ENCODE results near the gene DHRS3.
"Not testable (repeated sequence)": the region's sequence is repeated elsewhere in the genome, so short reads cannot be mapped to it uniquely, and the experiment has no call there.

The DHRS3 gene, protein sequence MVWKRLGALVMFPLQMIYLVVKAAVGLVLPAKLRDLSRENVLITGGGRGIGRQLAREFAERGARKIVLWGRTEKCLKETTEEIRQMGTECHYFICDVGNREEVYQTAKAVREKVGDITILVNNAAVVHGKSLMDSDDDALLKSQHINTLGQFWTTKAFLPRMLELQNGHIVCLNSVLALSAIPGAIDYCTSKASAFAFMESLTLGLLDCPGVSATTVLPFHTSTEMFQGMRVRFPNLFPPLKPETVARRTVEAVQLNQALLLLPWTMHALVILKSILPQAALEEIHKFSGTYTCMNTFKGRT

DNA sequence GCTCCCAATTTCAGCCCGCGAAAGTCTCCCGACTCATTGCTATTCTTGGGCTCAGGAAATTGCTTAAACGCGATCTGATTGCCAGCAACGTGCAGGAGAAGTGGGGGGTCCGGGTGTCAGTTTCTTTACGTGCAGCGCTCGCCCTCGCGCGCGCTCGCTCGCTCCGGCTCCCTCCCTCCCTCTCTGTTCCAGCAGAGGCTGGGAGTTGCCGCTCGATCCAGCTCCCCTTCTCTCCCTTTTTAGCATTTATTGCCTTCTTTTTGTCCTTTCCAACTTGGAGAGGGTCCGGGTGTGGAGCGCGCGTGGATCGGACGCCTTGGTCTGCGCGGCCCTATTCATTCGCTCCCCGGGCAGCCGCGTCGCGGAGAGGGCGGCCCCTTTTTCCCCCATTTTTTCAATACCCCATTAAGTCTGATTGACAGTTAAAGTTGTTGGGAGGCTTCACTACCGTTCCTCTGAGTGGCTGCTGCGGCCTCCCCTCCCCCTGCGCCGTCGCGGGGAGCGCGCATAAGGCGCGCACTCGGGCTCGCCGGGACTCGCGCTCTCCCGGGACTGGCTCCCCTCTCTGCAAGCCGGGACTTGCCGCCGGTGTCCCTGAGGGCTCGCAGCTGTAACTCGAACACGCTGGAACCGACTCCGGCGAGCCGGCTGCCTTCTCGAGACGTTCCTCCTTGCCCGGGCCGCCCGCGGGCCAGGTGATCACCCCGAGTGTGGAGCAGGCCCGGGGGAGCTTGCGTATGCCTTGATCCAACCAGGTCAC, at the start of gene DHRS3:
TSS of gene DHRS3 (minus strand) at position 310 of the 760 bp plus-strand sequence. CDS start 862 bp downstream, outside the sequence.
- peak within 1 kb of the TSS; percentile 73 for H3K4me3 ChIP-seq (ENCODE audit: low read depth, low read length)
- H3K9me3 ChIP-seq (ENCODE audit: control insufficient read depth, insufficient read depth, low read depth, low read length) = no peaks in the 10 kb centered on the region
- peaks cover 3% of the 10 kb centered on the region; the same call in 1 of the 2 replicates for H3K27me3 ChIP-seq (ENCODE audit: control insufficient read depth, insufficient read depth, low read length)
- peaks cover 29% of the 10 kb centered on the region for H3K4me1 ChIP-seq (ENCODE audit: control insufficient read depth, insufficient read depth, low read length)
- no peaks in the 10 kb centered on the region; the same call in 1 of the 2 replicates for H3K36me3 ChIP-seq (ENCODE audit: control insufficient read depth, insufficient read depth, low read length)
- H3K27ac ChIP-seq (ENCODE audit: low read depth, low read length) = peak within 1 kb of the TSS; percentile 77
- peak within 1 kb of the TSS; percentile 74 for H3K9ac ChIP-seq (ENCODE audit: low read length)

DNA sequence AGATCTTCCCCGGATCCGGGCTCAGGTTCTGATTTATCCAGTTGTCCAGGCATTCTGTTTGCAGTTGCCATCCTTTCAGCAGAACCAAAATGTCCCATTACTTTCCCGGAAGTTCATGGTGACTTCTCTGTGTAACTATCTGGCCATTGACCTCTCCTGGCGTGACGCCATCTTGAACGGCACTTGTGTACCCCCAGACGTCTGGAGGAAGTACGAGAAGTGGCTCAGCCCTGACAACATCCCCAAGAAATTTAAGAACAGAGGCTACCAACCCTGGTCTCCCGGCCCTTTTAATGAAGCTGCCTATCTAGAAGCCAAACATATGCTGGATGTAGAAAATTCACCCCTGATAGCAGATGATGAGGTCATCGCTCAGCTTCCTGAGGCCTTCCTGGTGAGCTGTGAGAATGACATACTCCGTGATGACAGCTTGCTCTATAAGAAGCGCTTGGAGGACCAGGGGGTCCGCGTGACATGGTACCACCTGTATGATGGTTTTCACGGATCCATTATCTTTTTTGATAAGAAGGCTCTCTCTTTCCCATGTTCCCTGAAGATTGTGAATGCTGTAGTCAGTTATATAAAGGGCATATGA, 48.2 kb upstream of the DHRS3 start:
- Histone ChIP-seq H3K9me3 (ENCODE audit: control insufficient read depth, insufficient read depth, low read depth, low read length) (peaks cover 25% of the 10 kb centered on the region), H3K36me3 (ENCODE audit: control insufficient read depth, insufficient read depth, low read length) (no peaks in the 10 kb centered on the region), H3K4me3 (ENCODE audit: low read depth, low read length) (no peak overlapping the region), H3K9ac (ENCODE audit: low read length) (no peak overlapping the region), H3K27ac (ENCODE audit: low read depth, low read length) (no peak overlapping the region), H3K4me1 (ENCODE audit: control insufficient read depth, insufficient read depth, low read length) (no peaks in the 10 kb centered on the region), H3K27me3 (ENCODE audit: control insufficient read depth, insufficient read depth, low read length) (no peaks in the 10 kb centered on the region)

GRCh38 chr1:12665511-12665910, 47.5 kb upstream of the DHRS3 start:
- H3K4me1 ChIP-seq (ENCODE audit: control insufficient read depth, insufficient read depth, low read length) = no peaks in the 10 kb centered on the region

DNA sequence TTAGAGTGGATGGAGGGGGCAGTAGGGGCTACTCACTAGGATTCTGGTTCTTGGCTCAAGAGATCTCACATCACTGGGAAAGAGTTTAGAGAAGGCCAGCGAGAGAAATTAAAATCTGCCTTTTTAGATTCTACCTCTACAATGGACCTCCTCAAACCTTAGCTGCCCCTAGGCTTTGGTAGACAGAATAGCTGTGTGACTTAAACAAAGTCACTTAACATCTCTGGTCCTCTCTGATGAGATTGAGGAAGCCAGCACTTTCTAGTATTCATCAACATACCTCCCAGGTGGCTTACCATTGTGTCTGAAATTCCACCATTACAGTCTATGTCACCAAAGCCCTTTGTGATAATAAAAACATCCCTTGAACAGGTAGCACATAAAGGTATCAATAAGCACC, 44.5 kb upstream of the DHRS3 start:
- H3K9me3 ChIP-seq (ENCODE audit: control insufficient read depth, insufficient read depth, low read depth, low read length) = peaks cover 8% of the 10 kb centered on the region

More at GRCh38 chr1:12665511-12665910, 47.5 kb upstream of the DHRS3 start:
- H3K27ac ChIP-seq (ENCODE audit: low read depth, low read length) = no peak overlapping the region
- no peaks in the 10 kb centered on the region for H3K27me3 ChIP-seq (ENCODE audit: control insufficient read depth, insufficient read depth, low read length)
- no peaks in the 10 kb centered on the region for H3K36me3 ChIP-seq (ENCODE audit: control insufficient read depth, insufficient read depth, low read length)
- no peak overlapping the region for H3K9ac ChIP-seq (ENCODE audit: low read length)
- peaks cover 25% of the 10 kb centered on the region for H3K9me3 ChIP-seq (ENCODE audit: control insufficient read depth, insufficient read depth, low read depth, low read length)
- H3K4me3 ChIP-seq (ENCODE audit: low read depth, low read length) = no peak overlapping the region

DNA sequence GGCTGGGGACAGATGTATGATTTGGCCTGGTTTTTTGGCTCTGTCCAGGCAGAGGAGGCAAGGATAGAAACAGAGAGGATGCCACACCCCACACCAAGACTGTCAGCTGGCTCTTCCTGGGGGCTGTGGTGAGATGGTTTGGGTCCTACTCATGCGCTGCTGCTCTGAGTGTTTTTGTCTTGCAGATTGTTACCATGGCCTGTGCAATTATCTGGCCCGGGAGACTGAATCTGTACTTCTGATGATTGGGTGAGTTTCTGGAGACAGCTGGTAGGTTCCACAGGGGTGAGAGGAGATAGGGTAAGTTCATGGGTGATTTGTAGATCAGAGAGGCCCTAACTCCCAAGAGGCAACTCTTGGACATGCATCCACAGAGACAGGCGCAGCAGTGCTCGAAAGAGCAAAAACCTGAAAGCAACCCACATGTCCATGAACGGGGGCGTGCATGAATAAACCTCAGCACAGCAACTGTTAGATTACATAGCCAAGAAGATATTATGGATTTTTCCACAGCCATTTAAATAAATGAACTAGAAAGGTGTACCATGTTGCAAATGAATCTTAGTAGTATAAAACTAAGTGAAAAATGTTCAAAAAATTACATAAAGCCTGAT, 43.7 kb upstream of the DHRS3 start:
- peaks cover 5% of the 10 kb centered on the region for H3K9me3 ChIP-seq (ENCODE audit: control insufficient read depth, insufficient read depth, low read depth, low read length)
- no peak overlapping the region for H3K27ac ChIP-seq (ENCODE audit: low read depth, low read length)
- H3K4me1 ChIP-seq (ENCODE audit: control insufficient read depth, insufficient read depth, low read length) = no peaks in the 10 kb centered on the region
- H3K4me3 ChIP-seq (ENCODE audit: low read depth, low read length) = no peak overlapping the region
- no peaks in the 10 kb centered on the region for H3K36me3 ChIP-seq (ENCODE audit: control insufficient read depth, insufficient read depth, low read length)
- H3K9ac ChIP-seq (ENCODE audit: low read length) = no peak overlapping the region
- no peaks in the 10 kb centered on the region for H3K27me3 ChIP-seq (ENCODE audit: control insufficient read depth, insufficient read depth, low read length)

More for the DNA sequence above, 44.5 kb upstream of the DHRS3 start:
- Histone ChIP-seq H3K4me1 (ENCODE audit: control insufficient read depth, insufficient read depth, low read length) (no peaks in the 10 kb centered on the region), H3K27me3 (ENCODE audit: control insufficient read depth, insufficient read depth, low read length) (no peaks in the 10 kb centered on the region), H3K27ac (ENCODE audit: low read depth, low read length) (no peak overlapping the region), H3K9ac (ENCODE audit: low read length) (no peak overlapping the region), H3K4me3 (ENCODE audit: low read depth, low read length) (no peak overlapping the region), H3K36me3 (ENCODE audit: control insufficient read depth, insufficient read depth, low read length) (no peaks in the 10 kb centered on the region)

- Histone ChIP-seq H3K27ac (ENCODE audit: low read depth, low read length) (no peak overlapping the region), H3K9me3 (ENCODE audit: control insufficient read depth, insufficient read depth, low read depth, low read length) (peaks cover 14% of the 10 kb centered on the region), H3K27me3 (ENCODE audit: control insufficient read depth, insufficient read depth, low read length) (no peaks in the 10 kb centered on the region), H3K4me3 (ENCODE audit: low read depth, low read length) (no peak overlapping the region), H3K36me3 (ENCODE audit: control insufficient read depth, insufficient read depth, low read length) (no peaks in the 10 kb centered on the region), H3K9ac (ENCODE audit: low read length) (no peak overlapping the region), H3K4me1 (ENCODE audit: control insufficient read depth, insufficient read depth, low read length) (no peaks in the 10 kb centered on the region)
These were observed 40.8 kb upstream of the DHRS3 start for GRCh38 chr1:12658531-12659453.

DNA sequence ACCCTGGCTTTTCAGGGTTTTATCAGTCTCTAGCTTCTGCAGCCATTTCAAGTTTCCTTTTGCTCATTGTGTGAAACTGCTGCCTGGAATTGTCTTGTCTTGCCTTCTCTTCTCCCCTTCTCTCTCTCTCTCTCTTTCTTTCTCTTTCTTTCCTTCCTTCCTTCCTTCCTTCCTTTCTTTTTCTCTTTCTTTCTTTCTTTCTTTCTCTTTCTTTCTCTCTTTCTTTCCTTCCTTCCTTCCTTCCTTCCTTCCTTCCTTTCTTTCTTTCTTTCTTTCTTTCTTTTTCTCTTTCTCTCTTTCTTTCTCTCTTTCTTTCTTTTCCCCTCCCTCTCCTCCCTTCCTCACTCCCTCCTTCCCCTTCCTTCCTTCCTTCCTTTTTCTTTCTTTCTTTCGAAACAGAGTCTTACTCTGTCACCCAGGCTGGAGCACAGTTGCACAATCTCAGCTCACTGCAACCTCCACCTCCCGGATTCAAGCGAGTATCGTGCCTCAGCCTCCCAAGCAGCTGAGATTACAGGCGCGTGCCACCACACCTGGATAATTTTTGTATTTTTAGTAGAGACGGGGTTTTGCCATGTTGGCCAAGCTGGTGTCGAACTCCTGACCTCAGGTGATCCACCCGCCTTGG, 40.0 kb upstream of the DHRS3 start:
- not testable (repeated sequence) for H3K4me1 ChIP-seq (ENCODE audit: control insufficient read depth, insufficient read depth, low read length); H3K27ac ChIP-seq (ENCODE audit: low read depth, low read length); H3K9me3 ChIP-seq (ENCODE audit: control insufficient read depth, insufficient read depth, low read depth, low read length); H3K36me3 ChIP-seq (ENCODE audit: control insufficient read depth, insufficient read depth, low read length); H3K27me3 ChIP-seq (ENCODE audit: control insufficient read depth, insufficient read depth, low read length); H3K9ac ChIP-seq (ENCODE audit: low read length); H3K4me3 ChIP-seq (ENCODE audit: low read depth, low read length)

- H3K9me3 ChIP-seq (ENCODE audit: control insufficient read depth, insufficient read depth, low read depth, low read length) = peaks cover 9% of the 10 kb centered on the region
- H3K9ac ChIP-seq (ENCODE audit: low read length) = no peak overlapping the region
- no peak overlapping the region for H3K27ac ChIP-seq (ENCODE audit: low read depth, low read length)
These were observed 39.3 kb upstream of the DHRS3 start for GRCh38 chr1:12657060-12657884.

DNA sequence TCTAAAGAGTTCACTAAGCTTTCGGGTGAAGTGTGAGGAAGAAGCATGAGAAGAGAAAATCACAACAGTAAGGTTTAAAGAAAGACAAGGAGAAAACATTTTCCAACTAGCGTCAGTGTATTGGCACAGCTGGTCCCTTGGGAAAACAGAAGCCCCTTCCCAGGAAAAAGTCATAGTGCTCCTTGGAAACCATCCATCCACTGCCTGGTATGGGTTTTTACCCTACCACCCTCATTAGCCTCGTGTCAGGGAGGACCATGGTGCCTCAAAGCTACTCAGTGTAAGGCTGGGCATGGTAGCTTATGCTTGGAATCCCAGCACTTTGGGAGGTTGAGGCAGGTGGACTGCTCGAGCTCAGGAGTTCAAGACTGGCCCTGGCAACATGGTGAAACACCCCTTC, 38.6 kb upstream of the DHRS3 start:
- Histone ChIP-seq H3K9ac (ENCODE audit: low read length) (no peak overlapping the region), H3K4me3 (ENCODE audit: low read depth, low read length) (no peak overlapping the region), H3K27me3 (ENCODE audit: control insufficient read depth, insufficient read depth, low read length) (no peaks in the 10 kb centered on the region), H3K9me3 (ENCODE audit: control insufficient read depth, insufficient read depth, low read depth, low read length) (peaks cover 9% of the 10 kb centered on the region), H3K36me3 (ENCODE audit: control insufficient read depth, insufficient read depth, low read length) (no peaks in the 10 kb centered on the region), H3K4me1 (ENCODE audit: control insufficient read depth, insufficient read depth, low read length) (no peaks in the 10 kb centered on the region), H3K27ac (ENCODE audit: low read depth, low read length) (no peak overlapping the region)

More at GRCh38 chr1:12657060-12657884, 39.3 kb upstream of the DHRS3 start:
- no peaks in the 10 kb centered on the region for H3K27me3 ChIP-seq (ENCODE audit: control insufficient read depth, insufficient read depth, low read length)
- no peaks in the 10 kb centered on the region for H3K36me3 ChIP-seq (ENCODE audit: control insufficient read depth, insufficient read depth, low read length)
- no peaks in the 10 kb centered on the region for H3K4me1 ChIP-seq (ENCODE audit: control insufficient read depth, insufficient read depth, low read length)
- no peak overlapping the region for H3K4me3 ChIP-seq (ENCODE audit: low read depth, low read length)

Data from HUES6 (cell line).